Measurements from ENCODE around the gene IRF4.

DNA sequence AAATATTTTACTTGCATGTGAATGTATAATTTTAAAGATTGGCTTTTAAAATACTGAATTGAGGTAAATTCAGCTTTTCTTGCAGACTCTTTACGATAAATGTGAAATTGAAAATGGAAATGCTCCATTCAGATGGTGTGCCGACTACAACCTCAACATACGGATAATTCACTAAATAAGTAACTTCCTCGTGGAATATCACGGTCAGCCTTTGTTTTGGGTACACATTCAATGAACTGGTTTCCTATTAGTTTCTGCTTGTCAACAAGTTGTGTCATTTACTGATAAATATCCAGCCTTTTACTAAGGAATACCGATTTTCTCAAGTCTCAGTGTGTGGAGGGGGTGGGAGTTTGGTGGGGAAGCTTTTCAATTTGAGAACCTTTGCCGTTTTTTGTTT is 2.4 kb upstream of the IRF4 start:
- TF ChIP-seq CTCF (IDR thresholded peaks at IDR 0.05) (no peak), POLR2A (IDR thresholded peaks at IDR 0.05) (no peak), EP300 (IDR thresholded peaks at IDR 0.05) (no peak), POLR2AphosphoS5 (IDR thresholded peaks at IDR 0.05) (no peak)
